K562 (cell line): ENCODE results near the gene INTS1.

ENCODE experiments used
- ATF2 ChIP-seq: sonication (generic); formaldehyde crosslinking; IDR thresholded peaks from 2 replicates; pipeline ENCODE4 v1.8.1; 2022; ENCODE audit warnings: missing genetic modification reagents
- BMI1 ChIP-seq: fragments of 150-350 bp; IDR thresholded peaks from 2 replicates; pipeline ENCODE4 v1.6.1; 2014; ENCODE audit warnings: low read length
- EP300 ChIP-seq: IDR thresholded peaks from 2 replicates; pipeline ENCODE4 v1.6.1; 2012; ENCODE audit warnings: low read length, improper control_type of control experiment
- ESRRB ChIP-seq: fragments of 250-450 bp; sonication (Bioruptor Pico); IDR thresholded peaks from 2 replicates; pipeline ENCODE4 v1.5.0; 2020; ENCODE audit warnings: mild to moderate bottlenecking, moderate library complexity, borderline replicate concordance
- HNRNPLL ChIP-seq: fragments of 200-400 bp; formaldehyde crosslinking; IDR thresholded peaks from 2 replicates; pipeline ENCODE4 v1.6.1; 2017; ENCODE audit warnings: low read length, low read depth, mild to moderate bottlenecking; ENCODE audit not compliant: poor library complexity, severe bottlenecking
- MAFK ChIP-seq: IDR thresholded peaks from 2 replicates; pipeline ENCODE4 v1.6.1; 2011; ENCODE audit warnings: low read length, improper control_type of control experiment
- PHF21A ChIP-seq: fragments of 450-650 bp; IDR thresholded peaks from 2 replicates; pipeline ENCODE4 v1.6.1; 2017; ENCODE audit warnings: low read depth, borderline replicate concordance
- SMARCC2 ChIP-seq: fragments of 450-650 bp; IDR thresholded peaks from 2 replicates; pipeline ENCODE4 v1.6.1; 2017; ENCODE audit warnings: antibody characterized with exemption, moderate library complexity, mild to moderate bottlenecking, low read depth
- SREBF2 ChIP-seq: sonication (generic); formaldehyde crosslinking; IDR thresholded peaks from 2 replicates; pipeline ENCODE4 v1.4.0; 2020; ENCODE audit warnings: mild to moderate bottlenecking, missing genetic modification reagents
- TAF1 ChIP-seq: IDR thresholded peaks from 2 replicates; pipeline ENCODE4 v1.6.1; 2011; ENCODE audit warnings: mild to moderate bottlenecking, low read length, moderate library complexity; ENCODE audit not compliant: insufficient read depth, control insufficient read depth, severe bottlenecking; ENCODE audit errors: extremely low read depth
- ZBTB7A ChIP-seq: IDR thresholded peaks from 2 replicates; pipeline ENCODE4 v1.6.1; 2011; ENCODE audit warnings: low read depth, mild to moderate bottlenecking, low read length, moderate library complexity, borderline replicate concordance; ENCODE audit not compliant: control insufficient read depth
- ZNF134 ChIP-seq: fragments of 250-450 bp; sonication (Bioruptor Pico); conservative IDR thresholded peaks from 2 replicates; pipeline ENCODE4 v1.4.0; 2020
- ZNF512 ChIP-seq: IDR thresholded peaks from 2 replicates; pipeline ENCODE4 v1.6.1; 2016; ENCODE audit warnings: missing genetic modification characterization, missing compliant biosample characterization

GRCh38 chr7:1536455-1536742 lies 32.2 kb upstream of the INTS1 start:
- TF ChIP-seq EP300 (no peak), SMARCC2 (no peak), MAFK (no peak), ZBTB7A (no peak), ATF2 (no peak), PHF21A (no peak), ZNF512 (tag) (no peak), ZNF134 (CRISPR knock-in tag) (no peak), HNRNPLL (no peak), TAF1 (no peak), ESRRB (CRISPR knock-in tag) (no peak), SREBF2 (no peak), BMI1 (no peak)
